Esophagus squamous epithelium (tissue), 5 donors: ENCODE results near the gene LEFTY2. TPM values are rescaled to one million over a fixed set of nuclear protein-coding genes. Genes with fewer than 3 reads are reported as not detected.
A peak's percentile ranks its signal among the peaks of the same experiment; 100 is the strongest.
"Not testable (repeated sequence)": the region's sequence is repeated elsewhere in the genome, so short reads cannot be mapped to it uniquely, and the experiment has no call there.

Source experiments
- DNase-seq: peaks from one replicate; lab custom pipeline; 2025; lab: John Stamatoyannopoulos, UW
- H3K27ac ChIP-seq, 4 donors: fragments of 200-600 bp; sonication (generic); one replicate each; pipeline ENCODE4 v1.5.1; 2016 to 2019; ENCODE audit warnings: mild to moderate bottlenecking in 1 of 4
- H3K27me3 ChIP-seq, 4 donors: fragments of 200-600 bp; sonication (generic); 1 replicate in 3 of 4; 2 replicates in 1 of 4; pipeline versions ENCODE4 v1.5.1 to v1.6.0; 2017 to 2021; ENCODE audit warnings: antibody characterized with exemption in 1 of 4
- H3K36me3 ChIP-seq, 3 donors: fragments of 200-600 bp; sonication (generic); one replicate each; pipeline ENCODE4 v1.5.1; 2016 to 2019
- H3K4me1 ChIP-seq, 3 donors: fragments of 200-600 bp; sonication (generic); one replicate each; pipeline ENCODE4 v1.5.1; 2017 to 2019
- H3K4me3 ChIP-seq, 4 donors: fragments of 200-600 bp; sonication (generic); 1 replicate in 3 of 4; 2 replicates in 1 of 4; pipeline ENCODE4 v1.5.1; 2016 to 2019; ENCODE audit warnings: mild to moderate bottlenecking in 2 of 4, moderate library complexity in 1 of 4
- H3K9me3 ChIP-seq, 3 donors: fragments of 200-600 bp; sonication (generic); one replicate each; pipeline ENCODE4 v1.5.1; 2016 to 2019
- POLR2A ChIP-seq, 4 donors: fragments of 450-650 bp; IDR thresholded peaks; one replicate each; pipeline ENCODE4 v1.6.1; 2017; ENCODE audit warnings: antibody characterized with exemption in 4 of 4, mild to moderate bottlenecking in 4 of 4, moderate library complexity in 3 of 4
- WGBS, 2 donors: methylation state at CpG; one replicate each; pipeline ENCODE4 v1.1.5; 2018; 5-methylcytosine and 5-hydroxymethylcytosine counted together
- intact Hi-C: fragments of 100-400 bp; cut with DNase I; formaldehyde crosslinking; loops from one replicate; pipeline ENCODE4 v1.15.0; 2022
- total RNA-seq, 4 donors: library from RNA; depleted of rRNA; stranded (reverse); fragments of >200 nt; gene quantifications; one replicate each; pipeline ENCODE4 v1.1.0, GENCODE V29; 2016
- TF ChIP-seq, protein P1 (sequence below), 6 experiments: fragments of 450-650 bp in 4 of 6; fragments of 200-600 bp in 2 of 6; sonication (generic) in 2 of 6; IDR thresholded peaks; one replicate each; pipeline ENCODE4 v1.5.1; 2016 to 2019; ENCODE audit warnings: antibody characterized with exemption in 6 of 6, mild to moderate bottlenecking in 4 of 6, moderate library complexity in 4 of 6
- donor health status: DM: yes; HTN: yes; CAD: no.

The LEFTY2 gene
- total RNA-seq, 4 donors from 2014 or later: not detected

DNA sequence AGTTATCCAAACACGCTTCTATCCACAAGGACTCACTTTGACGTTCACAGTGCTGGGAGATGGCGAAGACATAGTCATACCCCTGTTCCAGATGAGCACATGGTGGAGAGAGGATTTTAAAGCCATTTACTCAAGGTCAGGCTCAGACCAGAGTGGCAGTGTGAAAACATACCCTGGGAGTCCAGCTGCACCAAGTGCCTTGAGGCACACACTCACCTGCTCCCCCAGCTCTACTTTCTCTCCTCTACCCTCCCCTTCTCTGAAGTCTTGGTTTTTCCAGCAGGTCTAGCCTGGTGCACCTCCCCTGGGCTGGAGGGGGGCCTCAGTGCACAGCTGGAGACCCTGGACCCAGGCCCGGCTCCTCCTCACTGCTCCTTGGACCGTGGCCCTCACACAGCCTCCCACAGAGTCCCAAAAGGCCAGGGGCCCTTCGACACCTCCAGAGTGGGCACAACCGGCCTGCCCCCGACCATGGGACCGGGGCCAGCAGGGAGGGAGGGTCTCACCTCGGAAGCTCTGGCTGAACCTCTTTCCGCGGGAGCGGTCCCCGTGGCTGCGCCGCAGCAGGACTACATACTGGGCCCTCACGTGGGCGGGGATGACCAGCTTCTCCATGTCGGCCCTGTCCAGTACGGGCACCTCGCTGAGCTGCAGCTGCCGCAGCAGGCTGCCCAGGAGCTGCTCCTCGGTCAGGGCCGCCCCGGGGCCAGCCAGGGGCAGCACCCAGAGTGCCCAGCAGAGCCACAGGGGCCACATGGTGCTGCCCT is 452 bp downstream of the LEFTY2 start:
- Histone ChIP-seq H3K36me3 (no peaks in the 10 kb centered on the region), H3K27me3 (no peaks in the 10 kb centered on the region), H3K4me3 (no peak overlapping the region), H3K4me1 (peaks cover 3 to 36% (median 19%) of the 10 kb centered on the region in 3 donors), H3K9me3 (no peaks in the 10 kb centered on the region), H3K27ac (no peak overlapping the region)
- TF ChIP-seq, protein P1, sequence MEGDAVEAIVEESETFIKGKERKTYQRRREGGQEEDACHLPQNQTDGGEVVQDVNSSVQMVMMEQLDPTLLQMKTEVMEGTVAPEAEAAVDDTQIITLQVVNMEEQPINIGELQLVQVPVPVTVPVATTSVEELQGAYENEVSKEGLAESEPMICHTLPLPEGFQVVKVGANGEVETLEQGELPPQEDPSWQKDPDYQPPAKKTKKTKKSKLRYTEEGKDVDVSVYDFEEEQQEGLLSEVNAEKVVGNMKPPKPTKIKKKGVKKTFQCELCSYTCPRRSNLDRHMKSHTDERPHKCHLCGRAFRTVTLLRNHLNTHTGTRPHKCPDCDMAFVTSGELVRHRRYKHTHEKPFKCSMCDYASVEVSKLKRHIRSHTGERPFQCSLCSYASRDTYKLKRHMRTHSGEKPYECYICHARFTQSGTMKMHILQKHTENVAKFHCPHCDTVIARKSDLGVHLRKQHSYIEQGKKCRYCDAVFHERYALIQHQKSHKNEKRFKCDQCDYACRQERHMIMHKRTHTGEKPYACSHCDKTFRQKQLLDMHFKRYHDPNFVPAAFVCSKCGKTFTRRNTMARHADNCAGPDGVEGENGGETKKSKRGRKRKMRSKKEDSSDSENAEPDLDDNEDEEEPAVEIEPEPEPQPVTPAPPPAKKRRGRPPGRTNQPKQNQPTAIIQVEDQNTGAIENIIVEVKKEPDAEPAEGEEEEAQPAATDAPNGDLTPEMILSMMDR (IDR thresholded peaks at IDR 0.05): no peak
- WGBS, 2 donors: 96% methylated on average over 3 to 4 of the region's 25 CpGs
- intact Hi-C loops: no loop called here
- no peak for DNase-seq

DNA sequence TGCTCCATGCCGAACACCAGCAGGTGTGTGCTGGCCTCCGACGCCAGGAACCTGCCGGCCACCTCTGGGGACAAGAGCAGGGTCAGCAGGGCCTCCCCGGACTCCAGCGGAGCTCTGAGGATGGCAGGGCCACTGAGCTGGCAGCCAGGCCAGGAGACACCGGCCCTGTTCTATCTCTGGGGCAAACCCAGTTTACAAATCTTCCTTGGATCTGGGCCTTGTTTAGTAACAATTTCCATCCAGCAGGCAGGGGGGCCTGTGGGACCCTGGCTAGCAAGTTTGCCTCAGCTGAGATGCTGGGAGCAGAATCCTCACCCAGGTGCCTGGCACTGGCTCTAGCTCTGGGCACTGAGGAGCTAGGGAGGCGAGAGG is 1.1 kb downstream of the LEFTY2 start:
- WGBS, 2 donors: 67 to 75% methylated on average over 2 to 3 of the region's 8 CpGs
- H3K27me3 ChIP-seq, intact Hi-C loops, H3K9me3 ChIP-seq, H3K36me3 ChIP-seq, H3K27ac ChIP-seq, DNase-seq: not testable (repeated sequence)
- Histone ChIP-seq H3K4me3 (peak overlapping the region in 1 of 4 donors; percentile 18), H3K4me1 (peaks cover 3 to 36% (median 19%) of the 10 kb centered on the region in 3 donors)

DNA sequence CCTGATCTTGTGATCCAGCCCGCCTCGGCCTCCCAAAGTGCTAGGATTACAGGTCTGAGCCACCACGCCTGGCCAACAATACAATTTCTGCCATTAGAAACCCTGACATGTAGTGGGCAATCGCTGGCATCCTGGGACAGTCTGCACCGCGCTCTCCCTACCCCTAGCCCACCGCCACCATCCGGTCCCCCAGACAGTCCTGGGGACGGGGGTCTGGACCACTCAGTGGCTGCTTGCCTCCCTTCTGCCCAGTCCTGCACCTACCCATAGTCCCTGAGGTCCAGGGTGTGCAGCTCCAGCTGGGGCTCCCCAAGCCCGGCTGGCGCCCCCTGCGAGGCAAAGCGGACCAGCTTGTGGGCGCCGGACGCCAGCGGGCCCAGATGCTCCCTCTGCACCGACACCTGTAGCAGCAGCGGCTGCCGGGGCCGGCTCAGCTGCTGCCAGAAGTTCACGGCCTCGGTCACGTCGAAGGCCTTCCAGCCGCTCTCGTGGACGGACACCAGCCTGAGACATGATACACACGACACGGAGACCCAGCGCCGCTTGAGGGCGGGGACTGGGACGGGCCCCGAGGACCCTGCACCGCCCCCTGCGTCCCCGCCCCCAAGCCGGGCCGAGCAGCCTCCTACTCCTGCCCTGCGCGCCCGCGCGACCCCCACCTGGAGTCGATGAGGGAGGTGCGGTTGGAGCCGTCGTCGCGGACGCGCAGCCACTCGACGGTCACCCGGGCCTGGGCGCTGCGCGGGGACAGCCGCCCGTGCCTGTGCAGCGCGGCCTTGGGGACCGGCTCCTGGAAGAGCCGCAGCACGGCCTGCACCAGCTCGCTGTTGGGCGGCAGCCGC is 1.7 kb downstream of the LEFTY2 start:
- intact Hi-C loops, H3K27ac ChIP-seq, H3K27me3 ChIP-seq, DNase-seq, H3K9me3 ChIP-seq, H3K36me3 ChIP-seq: not testable (repeated sequence)
- Histone ChIP-seq H3K4me1 (peaks cover 3 to 31% (median 15%) of the 10 kb centered on the region in 3 donors), H3K4me3 (peak overlapping the region in 2 of 4 donors; percentile 18 to 47)
- WGBS, 2 donors: no CpG with 5 or more reads among the region's 69 CpGs

DNA sequence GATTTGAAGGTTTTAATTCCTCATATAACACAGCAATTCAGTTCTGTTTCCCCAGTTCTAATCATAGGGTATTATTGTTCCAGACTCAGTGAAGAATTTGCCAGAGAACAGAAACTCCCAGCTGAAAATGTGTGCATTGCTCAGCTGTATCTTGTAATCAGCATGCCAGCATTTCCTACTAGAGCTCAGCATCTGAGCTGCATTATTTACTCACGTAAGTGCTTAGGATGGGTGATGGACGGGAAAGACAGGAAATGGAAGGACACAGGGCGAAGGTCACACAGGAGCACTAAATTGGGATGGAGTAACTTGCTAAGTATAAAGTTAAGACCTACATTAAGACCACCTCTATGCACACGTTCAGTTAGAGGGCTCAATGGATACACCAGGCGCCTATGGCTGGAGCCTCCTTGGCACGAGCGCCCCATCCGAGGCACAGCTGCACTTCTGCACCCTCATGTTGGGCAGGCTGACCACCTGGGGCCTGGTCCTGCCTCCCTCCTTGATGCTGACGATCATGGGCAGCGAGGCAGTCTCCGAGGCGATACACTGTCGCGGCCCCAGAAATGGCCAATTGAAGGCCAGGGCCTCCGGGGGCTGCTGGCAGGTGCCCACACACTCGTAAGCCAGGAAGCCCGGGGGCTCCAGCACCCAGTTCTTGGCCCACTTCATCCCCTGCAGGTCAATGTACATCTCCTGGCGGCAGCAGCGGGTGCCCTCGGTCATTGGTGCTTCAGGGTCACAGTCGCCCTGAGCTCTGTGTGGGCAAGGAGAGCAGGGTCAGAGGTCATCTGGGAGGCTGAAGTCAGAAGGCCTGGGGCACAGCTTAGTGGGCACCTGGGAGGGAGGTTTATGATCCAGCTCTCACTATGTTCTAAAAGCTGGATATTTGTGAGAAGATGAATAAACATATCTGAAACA is 3.7 kb downstream of the LEFTY2 start:
- Histone ChIP-seq H3K4me1 (peaks cover 3 to 27% (median 13%) of the 10 kb centered on the region in 3 donors), H3K4me3 (no peak overlapping the region), H3K9me3 (no peaks in the 10 kb centered on the region), H3K36me3 (no peaks in the 10 kb centered on the region), H3K27ac (no peak overlapping the region), H3K27me3 (no peaks in the 10 kb centered on the region)
- DNase-seq: no peak
- 91 to 95% methylated on average over 8 to 17 of the region's 21 CpGs for WGBS, 2 donors
- TF ChIP-seq, protein P1 (IDR thresholded peaks at IDR 0.05): no peak
- TF ChIP-seq POLR2A (IDR thresholded peaks at IDR 0.05): no peak
- intact Hi-C loops: no loop called here

DNA sequence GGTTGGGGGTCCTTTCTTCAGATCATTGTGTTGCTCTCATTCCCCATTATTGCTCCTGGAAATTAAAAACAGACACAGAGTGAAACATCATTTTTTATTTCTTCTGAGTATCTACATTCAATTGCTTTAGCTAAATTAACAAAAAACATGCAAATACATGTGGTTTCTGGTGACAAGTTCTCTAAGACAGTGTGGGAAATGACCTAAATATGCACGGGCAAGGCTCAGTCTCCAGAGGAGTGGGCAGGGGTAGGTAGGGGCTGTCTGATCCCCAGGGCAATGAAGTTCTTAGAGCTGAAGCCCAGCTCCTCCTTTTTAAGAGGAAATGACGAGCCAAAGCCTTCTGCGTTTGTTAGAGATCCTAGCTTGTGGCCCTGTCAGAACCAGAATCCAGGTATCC is 4.5 kb downstream of the LEFTY2 start:
- H3K27ac ChIP-seq: no peak overlapping the region
- whole genome bisulfite sequencing, 2 donors: 30 to 93% methylated on average over 2 of the region's 3 CpGs
- TF ChIP-seq POLR2A (IDR thresholded peaks at IDR 0.05): no peak
- TF ChIP-seq, protein P1 (IDR thresholded peaks at IDR 0.05): no peak

DNA sequence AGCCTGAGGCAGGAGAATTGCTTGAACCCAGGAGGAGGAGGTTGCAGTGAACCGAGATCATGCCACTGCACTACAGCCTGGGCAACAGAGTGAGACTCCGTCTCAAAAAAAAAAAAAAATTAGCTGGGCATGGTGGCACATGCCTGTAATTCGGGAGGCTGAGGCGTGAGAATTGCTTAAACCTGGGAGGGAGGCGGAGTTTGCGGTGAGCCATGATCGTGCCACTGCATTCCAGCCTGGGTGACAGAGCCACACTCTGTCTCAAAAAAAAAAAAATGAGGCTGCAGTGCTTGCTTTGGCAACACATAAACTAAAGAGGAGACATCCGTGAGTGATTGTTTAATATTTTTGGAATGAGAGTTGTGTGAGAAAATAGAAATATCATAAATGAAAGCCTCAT is 4.9 kb downstream of the LEFTY2 start:
- DNase-seq, H3K27ac ChIP-seq, H3K27me3 ChIP-seq, H3K4me3 ChIP-seq, H3K9me3 ChIP-seq, H3K36me3 ChIP-seq, intact Hi-C loops: not testable (repeated sequence)
- peaks cover 3 to 17% (median 7%) of the 10 kb centered on the region in 3 donors for H3K4me1 ChIP-seq
- 45 to 51% methylated on average over 7 to 8 of the region's 8 CpGs for WGBS, 2 donors

More for the DNA sequence above, 4.5 kb downstream of the LEFTY2 start:
- H3K9me3 ChIP-seq: no peaks in the 10 kb centered on the region
- peaks cover 3 to 22% (median 11%) of the 10 kb centered on the region in 3 donors for H3K4me1 ChIP-seq
- H3K27me3 ChIP-seq: no peaks in the 10 kb centered on the region
- no peaks in the 10 kb centered on the region for H3K36me3 ChIP-seq
- H3K4me3 ChIP-seq: no peak overlapping the region
- DNase-seq: no peak
- intact Hi-C loops: no loop called here
